H9 (cell line): ENCODE measurements around the gene CCDC110. TPM values are rescaled to one million over a fixed set of nuclear protein-coding genes. Genes with fewer than 3 reads are reported as not detected.

Experiments
- DNase-seq: peaks from one replicate; pipeline ENCODE4 v3.0.0-alpha.2; 2017
- H2AFZ ChIP-seq: one replicate; pipeline ENCODE4 v1.6.1; 2013; ENCODE audit warnings: mild to moderate bottlenecking, low read length, control low read depth, moderate library complexity
- H2AK5ac ChIP-seq: 2 replicates; pipeline ENCODE4 v1.6.1; 2013; ENCODE audit warnings: low read length, control low read depth, mixed read lengths; ENCODE audit not compliant: insufficient read length
- H2BK120ac ChIP-seq: one replicate; pipeline ENCODE4 v1.6.1; 2013; ENCODE audit warnings: low read depth, mild to moderate bottlenecking, low read length, control low read depth, inconsistent platforms; ENCODE audit not compliant: poor library complexity, severe bottlenecking
- H2BK12ac ChIP-seq: 2 replicates; pipeline ENCODE4 v1.6.1; 2013; ENCODE audit warnings: low read length, control low read depth, mixed read lengths, low read depth; ENCODE audit not compliant: insufficient read length
- H2BK15ac ChIP-seq: 2 replicates; pipeline ENCODE4 v1.6.1; 2013; ENCODE audit warnings: low read depth, low read length, control low read depth
- H2BK20ac ChIP-seq: one replicate; pipeline ENCODE4 v1.6.1; 2013; ENCODE audit warnings: low read depth, mild to moderate bottlenecking, low read length, control low read depth, inconsistent platforms; ENCODE audit not compliant: poor library complexity, severe bottlenecking
- H2BK5ac ChIP-seq: 2 replicates; pipeline ENCODE4 v1.6.1; 2013; ENCODE audit warnings: low read length, control low read depth, mixed read lengths; ENCODE audit not compliant: insufficient read length
- H3K14ac ChIP-seq: 2 replicates; pipeline ENCODE4 v1.6.1; 2013; ENCODE audit warnings: low read length, control low read depth; ENCODE audit not compliant: insufficient read depth
- H3K18ac ChIP-seq: 2 replicates; pipeline ENCODE4 v1.6.1; 2013; ENCODE audit warnings: low read depth, mild to moderate bottlenecking, mixed read lengths, low read length, control low read depth; ENCODE audit not compliant: insufficient read length
- H3K23ac ChIP-seq: 2 replicates; pipeline ENCODE4 v1.6.1; 2013; ENCODE audit warnings: low read length, control low read depth, mixed read lengths, low read depth; ENCODE audit not compliant: insufficient read length
- H3K23me2 ChIP-seq: 2 replicates; pipeline ENCODE4 v1.6.1; 2013; ENCODE audit warnings: low read depth, mild to moderate bottlenecking, mixed read lengths, low read length, control low read depth; ENCODE audit not compliant: insufficient read length, poor library complexity, severe bottlenecking
- H3K27ac ChIP-seq: 2 replicates; pipeline ENCODE4 v1.5.1; 2013; ENCODE audit warnings: low read length, control low read depth, mixed read lengths, low read depth; ENCODE audit not compliant: insufficient read length
- H3K27me3 ChIP-seq: 2 replicates; pipeline ENCODE4 v1.6.1; 2013; ENCODE audit warnings: low read length, control low read depth, inconsistent platforms; ENCODE audit not compliant: insufficient read depth
- H3K4ac ChIP-seq: 2 replicates; pipeline ENCODE4 v1.6.1; 2013; ENCODE audit warnings: low read depth, mild to moderate bottlenecking, control low read depth, inconsistent platforms, low read length, moderate library complexity
- H3K4me1 ChIP-seq: 2 replicates; pipeline ENCODE4 v1.6.1; 2013; ENCODE audit warnings: low read length, control low read depth, inconsistent platforms; ENCODE audit not compliant: insufficient read depth
- H3K4me2 ChIP-seq: 2 replicates; pipeline ENCODE4 v1.6.1; 2013; ENCODE audit warnings: low read length, control low read depth, mixed read lengths; ENCODE audit not compliant: insufficient read length, insufficient read depth
- H3K56ac ChIP-seq: 2 replicates; pipeline ENCODE4 v1.6.1; 2013; ENCODE audit warnings: low read depth, mild to moderate bottlenecking, mixed read lengths, low read length, control low read depth; ENCODE audit not compliant: insufficient read length
- H3K79me1 ChIP-seq: 2 replicates; pipeline ENCODE4 v1.6.1; 2013; ENCODE audit warnings: low read depth, mild to moderate bottlenecking, moderate library complexity, low read length, control low read depth, inconsistent platforms; ENCODE audit not compliant: insufficient read depth, poor library complexity, severe bottlenecking
- H3K79me2 ChIP-seq: 2 replicates; pipeline ENCODE4 v1.6.1; 2013; ENCODE audit warnings: low read length, control low read depth, inconsistent platforms; ENCODE audit not compliant: insufficient read depth
- H3K9ac ChIP-seq: 2 replicates; pipeline ENCODE4 v1.6.1; 2013; ENCODE audit warnings: low read length, control low read depth, mixed read lengths; ENCODE audit not compliant: insufficient read length; ENCODE audit errors: extremely low read depth
- H3K9me3 ChIP-seq: one replicate; pipeline ENCODE4 v1.6.1; 2013; ENCODE audit warnings: low read depth, low read length, inconsistent platforms; ENCODE audit not compliant: control insufficient read depth
- H3T11ph ChIP-seq: one replicate; pipeline ENCODE4 v1.6.1; 2013; ENCODE audit warnings: mild to moderate bottlenecking, low read length, control low read depth, inconsistent platforms
- H4K20me1 ChIP-seq: one replicate; pipeline ENCODE4 v1.6.1; 2013; ENCODE audit not compliant: control insufficient read depth, insufficient read length, insufficient read depth
- H4K5ac ChIP-seq: 2 replicates; pipeline ENCODE4 v1.6.1; 2013; ENCODE audit warnings: low read depth, mild to moderate bottlenecking, mixed read lengths, low read length, control low read depth; ENCODE audit not compliant: insufficient read length
- H4K8ac ChIP-seq: replicated peaks from 2 replicates; pipeline ENCODE4 v1.6.1; 2013; ENCODE audit warnings: low read length, control low read depth, mixed read lengths, low read depth; ENCODE audit not compliant: insufficient read length
- H4K91ac ChIP-seq: 2 replicates; pipeline ENCODE4 v1.6.1; 2013; ENCODE audit warnings: low read depth, mild to moderate bottlenecking, moderate library complexity, mixed read lengths, low read length, control low read depth; ENCODE audit not compliant: insufficient read length
- H3K27ac Mint-ChIP-seq, 3 experiments: 2 replicates in 2 of 3; 3 replicates in 1 of 3; pipeline ENCODE4 v1.8.0; 2020 to 2021; ENCODE audit warnings: mixed read lengths in 3 of 3, mild to moderate bottlenecking in 1 of 3, moderate library complexity in 1 of 3
- H3K27me3 Mint-ChIP-seq: 2 replicates; pipeline ENCODE4 v1.8.0; 2021; ENCODE audit warnings: low read depth, mild to moderate bottlenecking, moderate library complexity, mixed read lengths
- H3K36me3 Mint-ChIP-seq, 3 experiments: 2 replicates in 2 of 3; 3 replicates in 1 of 3; pipeline ENCODE4 v1.8.0; 2020 to 2021; ENCODE audit warnings: low read depth in 3 of 3, mixed read lengths in 3 of 3; ENCODE audit not compliant: insufficient read depth in 1 of 3
- H3K4me1 Mint-ChIP-seq, 2 experiments: 2 replicates each; pipeline ENCODE4 v1.8.0; 2020; ENCODE audit warnings: mixed read lengths in 2 of 2
- H3K4me3 Mint-ChIP-seq, 2 experiments: 2 replicates in 1 of 2; 3 replicates in 1 of 2; pipeline ENCODE4 v1.8.0; 2020 to 2021; ENCODE audit warnings: mild to moderate bottlenecking in 2 of 2, mixed read lengths in 2 of 2, moderate library complexity in 1 of 2
- H3K9me3 Mint-ChIP-seq, 2 experiments: 2 replicates in 1 of 2; 3 replicates in 1 of 2; pipeline ENCODE4 v1.8.0; 2020; ENCODE audit warnings: mild to moderate bottlenecking in 2 of 2, mixed read lengths in 2 of 2, moderate library complexity in 1 of 2
- WGBS: extraction: QIAGEN DNeasy Blood & Tissue Kit; methylation state at CpG from one replicate; pipeline ENCODE4 v1.1.7; 2013; ENCODE audit warnings: missing lambda C conversion rate, low lambda C conversion rate, mixed read lengths; ENCODE audit not compliant: insufficient read length; ENCODE audit errors: extremely low coverage; 5-methylcytosine and 5-hydroxymethylcytosine counted together
- total RNA-seq: library from RNA; stranded (reverse); gene quantifications from 2 replicates; pipeline ENCODE4 v1.2.1, GENCODE V29; 2021
- TF ChIP-seq, protein P1 (sequence below): fragments of 200-600 bp; sonication (generic); conservative IDR thresholded peaks from 3 replicates; pipeline ENCODE4 v1.8.0; 2021; ENCODE audit warnings: antibody characterized with exemption, mild to moderate bottlenecking

The CCDC110 gene
- total RNA-seq, 1 experiment from 2014 or later = 2.3 TPM

DNA sequence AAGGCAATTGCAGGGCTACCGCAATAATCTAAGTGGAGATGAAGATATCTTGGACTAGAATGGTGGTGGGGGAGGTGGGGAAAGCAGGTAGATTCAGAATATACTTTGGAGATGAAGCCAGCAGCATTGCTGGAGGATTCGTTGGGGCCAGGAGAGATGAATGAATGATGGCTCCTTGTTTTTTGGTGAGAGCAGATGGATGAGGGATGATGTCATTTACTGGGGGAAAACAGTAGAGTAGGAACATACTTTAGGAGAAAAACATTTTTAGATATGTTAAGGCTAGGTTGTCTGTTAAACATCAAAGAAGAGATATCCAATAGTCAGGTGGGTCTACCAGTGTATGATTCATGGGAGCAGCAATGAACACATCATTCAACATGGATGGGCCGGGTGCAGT lies 5.8 kb downstream of the CCDC110 start:
- H4K5ac ChIP-seq = no peak overlapping the region
- no peak for DNase-seq
- H2BK15ac ChIP-seq = no peak overlapping the region

More for the DNA sequence above, 5.8 kb downstream of the CCDC110 start:
- Histone ChIP-seq H3K27me3 (no peaks in the 10 kb centered on the region), H2AFZ (no peak overlapping the region), H3K4me2 (no peak overlapping the region), H2BK5ac (no peak overlapping the region), H4K91ac (no peak overlapping the region), H3K79me1 (no peaks in the 10 kb centered on the region), H4K20me1 (no peaks in the 10 kb centered on the region), H3K4ac (no peak overlapping the region), H4K8ac (no peak overlapping the region), H3K23ac (no peak overlapping the region), H3K9ac (no peak overlapping the region), H3K18ac (no peak overlapping the region), H3T11ph (no peak overlapping the region), H2BK120ac (no peak overlapping the region), H3K14ac (no peak overlapping the region), H3K79me2 (no peaks in the 10 kb centered on the region), H3K23me2 (peaks cover 4% of the 10 kb centered on the region), H3K56ac (no peak overlapping the region), H3K27ac (no peak overlapping the region), H3K9me3 (no peaks in the 10 kb centered on the region), H2BK12ac (no peak overlapping the region), H2AK5ac (no peak overlapping the region), H3K4me1 (no peaks in the 10 kb centered on the region; the same call in 1 of the 2 replicates), H2BK20ac (no peak overlapping the region)
- Mint-ChIP-seq H3K4me3 (no peak overlapping the region; a peak in 1 of 5 replicates), H3K27ac (no peak overlapping the region), H3K36me3 (peaks cover 0 to 3% (median 0%) of the 10 kb centered on the region in 3 experiments; a peak in 2 of 7 replicates), H3K9me3 (no peaks in the 10 kb centered on the region; a peak in 2 of 5 replicates), H3K27me3 (peaks cover 24% of the 10 kb centered on the region), H3K4me1 (peaks cover 35 to 40% of the 10 kb centered on the region in 2 experiments)
- TF ChIP-seq, protein P1, sequence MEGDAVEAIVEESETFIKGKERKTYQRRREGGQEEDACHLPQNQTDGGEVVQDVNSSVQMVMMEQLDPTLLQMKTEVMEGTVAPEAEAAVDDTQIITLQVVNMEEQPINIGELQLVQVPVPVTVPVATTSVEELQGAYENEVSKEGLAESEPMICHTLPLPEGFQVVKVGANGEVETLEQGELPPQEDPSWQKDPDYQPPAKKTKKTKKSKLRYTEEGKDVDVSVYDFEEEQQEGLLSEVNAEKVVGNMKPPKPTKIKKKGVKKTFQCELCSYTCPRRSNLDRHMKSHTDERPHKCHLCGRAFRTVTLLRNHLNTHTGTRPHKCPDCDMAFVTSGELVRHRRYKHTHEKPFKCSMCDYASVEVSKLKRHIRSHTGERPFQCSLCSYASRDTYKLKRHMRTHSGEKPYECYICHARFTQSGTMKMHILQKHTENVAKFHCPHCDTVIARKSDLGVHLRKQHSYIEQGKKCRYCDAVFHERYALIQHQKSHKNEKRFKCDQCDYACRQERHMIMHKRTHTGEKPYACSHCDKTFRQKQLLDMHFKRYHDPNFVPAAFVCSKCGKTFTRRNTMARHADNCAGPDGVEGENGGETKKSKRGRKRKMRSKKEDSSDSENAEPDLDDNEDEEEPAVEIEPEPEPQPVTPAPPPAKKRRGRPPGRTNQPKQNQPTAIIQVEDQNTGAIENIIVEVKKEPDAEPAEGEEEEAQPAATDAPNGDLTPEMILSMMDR = no peak
- no CpG with 5 or more reads among the region's 3 CpGs for WGBS
